Measurements from ENCODE around the gene SART3. TPM values are rescaled to one million over a fixed set of nuclear protein-coding genes. Genes with fewer than 3 reads are reported as not detected.
A peak's percentile ranks its signal among the peaks of the same experiment; 100 is the strongest.

SART3 gene
- total RNA-seq, 1 donor from 2014 or later, result 82.5 TPM

DNA sequence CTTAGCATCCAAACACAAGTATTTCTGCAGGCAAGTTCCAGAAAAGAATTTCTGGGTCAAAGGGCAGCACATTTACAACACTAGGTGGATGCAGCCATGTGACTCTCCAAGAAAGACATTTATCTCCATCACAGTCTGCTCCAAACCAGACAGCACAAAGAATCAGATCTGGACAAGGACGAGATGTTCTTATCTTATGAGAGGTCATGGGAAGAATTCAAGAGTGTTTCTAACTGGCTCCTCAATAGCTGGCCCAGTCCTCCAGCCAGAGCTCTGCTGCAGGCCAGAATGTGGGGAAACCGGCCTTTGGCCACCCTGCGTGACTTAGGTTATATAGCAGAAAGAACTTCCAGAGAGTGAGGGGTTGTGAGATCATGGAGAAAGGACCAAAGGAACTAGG, 19.6 kb upstream of the SART3 start:
- Mint-ChIP-seq H3K9me3 (peaks cover 13% of the 10 kb centered on the region), H3K27ac (peak overlapping the region; percentile 80), H3K36me3 (no peaks in the 10 kb centered on the region), H3K4me1 (peaks cover 27% of the 10 kb centered on the region), H3K27me3 (ENCODE audit: low read depth) (no peaks in the 10 kb centered on the region), H3K4me3 (no peak overlapping the region)
- TF ChIP-seq, protein P1, sequence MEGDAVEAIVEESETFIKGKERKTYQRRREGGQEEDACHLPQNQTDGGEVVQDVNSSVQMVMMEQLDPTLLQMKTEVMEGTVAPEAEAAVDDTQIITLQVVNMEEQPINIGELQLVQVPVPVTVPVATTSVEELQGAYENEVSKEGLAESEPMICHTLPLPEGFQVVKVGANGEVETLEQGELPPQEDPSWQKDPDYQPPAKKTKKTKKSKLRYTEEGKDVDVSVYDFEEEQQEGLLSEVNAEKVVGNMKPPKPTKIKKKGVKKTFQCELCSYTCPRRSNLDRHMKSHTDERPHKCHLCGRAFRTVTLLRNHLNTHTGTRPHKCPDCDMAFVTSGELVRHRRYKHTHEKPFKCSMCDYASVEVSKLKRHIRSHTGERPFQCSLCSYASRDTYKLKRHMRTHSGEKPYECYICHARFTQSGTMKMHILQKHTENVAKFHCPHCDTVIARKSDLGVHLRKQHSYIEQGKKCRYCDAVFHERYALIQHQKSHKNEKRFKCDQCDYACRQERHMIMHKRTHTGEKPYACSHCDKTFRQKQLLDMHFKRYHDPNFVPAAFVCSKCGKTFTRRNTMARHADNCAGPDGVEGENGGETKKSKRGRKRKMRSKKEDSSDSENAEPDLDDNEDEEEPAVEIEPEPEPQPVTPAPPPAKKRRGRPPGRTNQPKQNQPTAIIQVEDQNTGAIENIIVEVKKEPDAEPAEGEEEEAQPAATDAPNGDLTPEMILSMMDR (IDR thresholded peaks at IDR 0.05; ENCODE audit: unreplicated experiment), result no peak
- DNase-seq (ENCODE audit: low spot score in 2 of 2, unreplicated experiment in 2 of 2), result no peak

DNA sequence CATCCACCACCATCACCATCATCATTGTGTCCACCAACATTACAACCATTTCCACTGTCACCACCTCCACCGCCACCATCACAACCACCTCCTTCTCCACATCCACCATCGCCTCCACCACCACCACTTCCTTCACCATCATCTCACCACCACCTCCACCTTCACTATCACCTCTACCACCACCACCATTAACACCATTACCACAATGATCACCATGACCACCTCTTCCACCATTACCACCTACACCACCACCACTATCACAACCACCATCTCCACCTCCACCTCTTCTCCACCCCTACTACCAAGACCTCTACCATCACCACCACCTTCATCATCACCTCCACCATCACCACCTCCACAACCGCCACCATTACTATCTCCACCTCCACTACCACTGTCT, 17.8 kb upstream of the SART3 start:
- Mint-ChIP-seq H3K4me1 (peaks cover 27% of the 10 kb centered on the region), H3K9me3 (peaks cover 9% of the 10 kb centered on the region), H3K4me3 (no peak overlapping the region), H3K27ac (peak overlapping the region; percentile 68), H3K36me3 (no peaks in the 10 kb centered on the region), H3K27me3 (ENCODE audit: low read depth) (peaks cover 4% of the 10 kb centered on the region)
- TF ChIP-seq, protein P1 (IDR thresholded peaks at IDR 0.05; ENCODE audit: unreplicated experiment), result no peak
- DNase-seq (ENCODE audit: low spot score in 2 of 2, unreplicated experiment in 2 of 2), result no peak

DNA sequence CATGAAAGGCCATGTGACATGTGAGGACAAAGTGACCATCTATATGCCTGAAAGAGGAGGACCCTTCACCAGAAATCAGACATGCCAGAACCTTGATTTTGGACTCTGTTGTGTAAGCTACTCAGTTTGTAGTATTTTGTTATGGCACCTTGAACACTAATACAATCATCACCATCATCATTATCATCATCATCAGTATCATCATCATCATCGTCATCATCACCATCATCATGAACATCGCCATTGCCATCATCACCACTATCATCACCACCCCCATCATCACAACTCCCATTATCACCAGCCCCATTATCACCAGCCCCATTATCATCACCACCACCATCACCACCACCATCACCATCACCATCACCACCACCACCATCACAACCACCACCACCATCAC, 17.3 kb upstream of the SART3 start:
- TF ChIP-seq, protein P1 (IDR thresholded peaks at IDR 0.05; ENCODE audit: unreplicated experiment), result no peak
- no peak overlapping the region for H3K27ac Mint-ChIP-seq
- no peak overlapping the region for H3K4me3 Mint-ChIP-seq
- DNase-seq (ENCODE audit: low spot score in 2 of 2, unreplicated experiment in 2 of 2), result no peak
- H3K9me3 Mint-ChIP-seq, result peaks cover 9% of the 10 kb centered on the region
- peaks cover 24% of the 10 kb centered on the region for H3K4me1 Mint-ChIP-seq
- H3K36me3 Mint-ChIP-seq, result no peaks in the 10 kb centered on the region
- peaks cover 4% of the 10 kb centered on the region for H3K27me3 Mint-ChIP-seq (ENCODE audit: low read depth)

DNA sequence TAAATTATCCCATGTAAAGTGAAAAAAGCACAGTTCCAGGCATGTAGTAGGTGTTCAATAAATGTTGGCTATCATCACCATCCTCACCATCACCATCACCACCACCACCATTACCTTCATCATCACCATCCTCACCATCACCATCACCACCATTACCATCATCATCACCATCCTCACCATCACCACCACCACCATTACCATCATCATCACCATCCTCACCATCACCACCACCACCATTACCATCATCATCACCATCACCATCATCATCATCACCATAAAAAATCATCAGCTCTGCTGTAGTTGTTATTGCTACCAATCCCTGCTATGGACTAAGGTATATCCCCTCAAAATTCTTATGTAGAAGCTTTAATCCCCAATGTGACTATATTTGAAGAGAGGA, 16.5 kb upstream of the SART3 start:
- H3K9me3 Mint-ChIP-seq, result peaks cover 9% of the 10 kb centered on the region
- no peak overlapping the region for H3K27ac Mint-ChIP-seq
- H3K4me1 Mint-ChIP-seq, result peaks cover 20% of the 10 kb centered on the region
- TF ChIP-seq, protein P1 (IDR thresholded peaks at IDR 0.05; ENCODE audit: unreplicated experiment), result no peak
- H3K27me3 Mint-ChIP-seq (ENCODE audit: low read depth), result peaks cover 4% of the 10 kb centered on the region
- DNase-seq (ENCODE audit: low spot score in 2 of 2, unreplicated experiment in 2 of 2), result no peak
- no peaks in the 10 kb centered on the region for H3K36me3 Mint-ChIP-seq
- no peak overlapping the region for H3K4me3 Mint-ChIP-seq

DNA sequence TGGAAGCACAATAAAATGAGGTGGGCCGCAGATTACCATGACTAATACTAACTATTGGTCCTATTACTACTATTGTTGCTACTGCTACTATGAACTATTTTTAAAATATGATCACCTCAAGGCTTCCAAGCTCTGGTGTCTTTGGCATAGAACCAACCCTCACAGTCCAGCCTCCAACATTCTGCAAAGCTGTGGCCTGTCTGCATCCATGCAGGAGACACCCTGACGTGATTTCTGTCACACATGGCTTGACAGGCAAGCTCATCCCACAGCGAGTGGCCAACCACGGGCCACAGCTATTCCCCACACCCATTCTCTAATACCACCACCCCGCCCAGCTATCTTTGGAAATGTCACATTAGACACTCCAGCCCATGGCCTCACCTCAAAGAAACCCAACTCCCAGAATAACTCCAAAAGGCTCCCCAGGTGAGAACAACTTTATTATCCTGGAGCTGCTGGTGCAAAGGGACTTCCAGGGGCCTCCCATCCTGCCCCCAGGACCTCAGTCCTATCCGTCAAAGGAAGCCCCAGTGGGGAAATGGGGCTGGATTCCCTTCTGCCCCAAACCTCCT, 15.8 kb upstream of the SART3 start:
- H3K9me3 Mint-ChIP-seq, result peaks cover 9% of the 10 kb centered on the region
- no peak overlapping the region for H3K4me3 Mint-ChIP-seq
- TF ChIP-seq, protein P1 (IDR thresholded peaks at IDR 0.05; ENCODE audit: unreplicated experiment), result no peak
- no peak overlapping the region for H3K27ac Mint-ChIP-seq
- DNase-seq (ENCODE audit: low spot score in 2 of 2, unreplicated experiment in 2 of 2), result no peak
- H3K36me3 Mint-ChIP-seq, result no peaks in the 10 kb centered on the region
- H3K4me1 Mint-ChIP-seq, result peaks cover 20% of the 10 kb centered on the region
- peaks cover 4% of the 10 kb centered on the region for H3K27me3 Mint-ChIP-seq (ENCODE audit: low read depth)
